GM21526 (cell line): ENCODE results near the gene DNAAF1.

Experiments used
- ATAC-seq: cut with Tn5 transposase; IDR thresholded peaks from one replicate; pipeline ENCODE4 v1.9.1; 2021; ENCODE audit warnings: moderate library complexity; ENCODE audit not compliant: unreplicated experiment, low FRiP score

The DNAAF1 gene

GRCh38 chr16:84159007-84159406 lies 13.9 kb downstream of the DNAAF1 start:
- no peak for ATAC-seq

- no peak for ATAC-seq
Observed at GRCh38 chr16:84159800-84160199, 14.7 kb downstream of the DNAAF1 start.

- ATAC-seq = no peak
Observed at GRCh38 chr16:84161037-84161436, 15.9 kb downstream of the DNAAF1 start.

- ATAC-seq = no peak
Observed at GRCh38 chr16:84161801-84162200, 16.7 kb downstream of the DNAAF1 start.

GRCh38 chr16:84165746-84166145 lies 20.6 kb downstream of the DNAAF1 start:
- ATAC-seq = no peak

GRCh38 chr16:84166796-84167695 lies 21.9 kb downstream of the DNAAF1 start:
- ATAC-seq = no peak

GRCh38 chr16:84169765-84170310 lies 24.7 kb downstream of the DNAAF1 start:
- ATAC-seq = no peak

- no peak for ATAC-seq
Observed at GRCh38 chr16:84174396-84174795, 29.3 kb downstream of the DNAAF1 start.

GRCh38 chr16:84175350-84176081 lies 30.4 kb downstream of the DNAAF1 start:
- peak; percentile 71 for ATAC-seq

GRCh38 chr16:84176192-84177053 lies 31.3 kb downstream of the DNAAF1 start:
- ATAC-seq = no peak

GRCh38 chr16:84177741-84178073 lies 32.6 kb downstream of the DNAAF1 start:
- ATAC-seq = no peak

GRCh38 chr16:84178146-84178765 lies 33.1 kb downstream of the DNAAF1 start:
- no peak for ATAC-seq

GRCh38 chr16:84178892-84179611 lies 33.9 kb downstream of the DNAAF1 start:
- ATAC-seq = no peak

- ATAC-seq = no peak
Observed at GRCh38 chr16:84179612-84180320, 34.7 kb downstream of the DNAAF1 start.

- no peak for ATAC-seq
Observed at GRCh38 chr16:84180519-84181140, 35.5 kb downstream of the DNAAF1 start.

GRCh38 chr16:84181144-84181915 lies 36.2 kb downstream of the DNAAF1 start:
- ATAC-seq = no peak

- ATAC-seq = no peak
Observed at GRCh38 chr16:84182104-84182503, 37.0 kb downstream of the DNAAF1 start.
